HepG2 (cell line): ENCODE data around the gene STH. TPM values are rescaled to one million over a fixed set of nuclear protein-coding genes. Genes with fewer than 3 reads are reported as not detected.

Experiments
- ATAC-seq: fragments of 200-7000 bp; cut with Tn5 transposase; 3 replicates; pipeline ENCODE4 v1.9.1; 2020; ENCODE audit warnings: mild to moderate bottlenecking, moderate library complexity
- BruUV-seq: library from RNA; stranded (reverse); fragments of 400-500 nt; replicated peaks from 2 replicates; lab custom pipeline; 2021; lab: Mats Ljungman, UMichigan
- CTCF ChIA-PET: fragments of 300-600 bp; formaldehyde crosslinking; extraction: SDS; loops from one replicate; lab custom pipeline; 2021; ENCODE audit warnings: low total read pairs, inconsistent platforms, low intra/inter-chr PET ratio; lab: Yijun Ruan, JAX
- POLR2A ChIA-PET: fragments of 350-600 bp; sonication (Branson Sonifier 250); formaldehyde crosslinking; loops from one replicate; lab custom pipeline; 2020; ENCODE audit warnings: antibody characterized with exemption, inconsistent platforms; lab: Yijun Ruan, JAX
- DNase-seq: peaks from one replicate; pipeline ENCODE4 v3.0.0-alpha.2; 2015; ENCODE audit warnings: low spot score
- FAIRE-seq: peaks from 3 replicates; lab custom pipeline; 2011; peaks lifted over from hg19 to GRCh38; lab: Jason Lieb, UNC
- H2AFZ ChIP-seq: one replicate; pipeline ENCODE4 v1.6.1; 2011; ENCODE audit warnings: low read length, inconsistent platforms
- H3K27ac ChIP-seq: fragments of 300-600 bp; 3 replicates; pipeline ENCODE4 v1.8.0; 2011; ENCODE audit warnings: mixed run types, mild to moderate bottlenecking, mixed read lengths, low read length, inconsistent platforms; ENCODE audit not compliant: insufficient read depth; ENCODE audit errors: extremely low read length
- H3K27me3 ChIP-seq, 2 experiments: fragments of 200-600 bp in 1 of 2; 2 replicates in 1 of 2; 3 replicates in 1 of 2; pipeline versions ENCODE4 v1.6.0 to v1.8.0; 2011; ENCODE audit warnings: low read length in 2 of 2, mild to moderate bottlenecking in 2 of 2, moderate library complexity in 2 of 2, inconsistent platforms in 1 of 2; ENCODE audit not compliant: insufficient read depth in 2 of 2, control insufficient read depth in 1 of 2
- H3K36me3 ChIP-seq, 2 experiments: fragments of 200-600 bp in 1 of 2; replicated peaks in 1 of 2; 2 replicates in 1 of 2; 3 replicates in 1 of 2; pipeline versions ENCODE4 v1.5.1 to v1.8.0; 2011; ENCODE audit warnings: low read length in 2 of 2, inconsistent platforms in 1 of 2; ENCODE audit not compliant: insufficient read depth in 2 of 2, control insufficient read depth in 1 of 2
- H3K4me1 ChIP-seq: 2 replicates; pipeline ENCODE4 v1.5.1; 2012; ENCODE audit warnings: low read length, inconsistent platforms; ENCODE audit not compliant: insufficient read depth
- H3K4me2 ChIP-seq: 2 replicates; pipeline ENCODE4 v1.6.0; 2011; ENCODE audit warnings: low read depth, low read length, inconsistent platforms
- H3K4me3 ChIP-seq, 3 experiments: fragments of 200-600 bp in 1 of 3; sonication (generic), shearing (Covaris generic) in 1 of 3; replicated peaks in 1 of 3; 2 replicates each; pipeline ENCODE4 v1.5.1; 2011 to 2016; ENCODE audit warnings: low read length in 3 of 3, inconsistent platforms in 2 of 3, low read depth in 2 of 3, mild to moderate bottlenecking in 2 of 3, control low read depth in 1 of 3, mixed read lengths in 1 of 3; ENCODE audit not compliant: insufficient read depth in 1 of 3
- H3K79me2 ChIP-seq: one replicate; pipeline ENCODE4 v1.6.1; 2011; ENCODE audit warnings: low read length, inconsistent platforms; ENCODE audit not compliant: insufficient read depth
- H3K9ac ChIP-seq: 2 replicates; pipeline ENCODE4 v1.6.0; 2011; ENCODE audit warnings: mild to moderate bottlenecking, low read depth, low read length, inconsistent platforms; ENCODE audit not compliant: insufficient read depth
- H3K9me3 ChIP-seq: 2 replicates; pipeline ENCODE4 v1.5.1; 2012; ENCODE audit warnings: mild to moderate bottlenecking, low read length
- H4K20me1 ChIP-seq: 2 replicates; pipeline ENCODE4 v1.6.0; 2011; ENCODE audit warnings: inconsistent platforms, mild to moderate bottlenecking, low read length, moderate library complexity; ENCODE audit not compliant: insufficient read depth
- ATAD3A ChIP-seq: sonication (generic); formaldehyde crosslinking; IDR thresholded peaks from 2 replicates; pipeline ENCODE4 v1.4.0; 2020; ENCODE audit warnings: missing genetic modification reagents
- E2F1 ChIP-seq: sonication (generic); formaldehyde crosslinking; IDR thresholded peaks from 2 replicates; pipeline ENCODE4 v1.5.0; 2020; ENCODE audit warnings: missing genetic modification reagents
- GATA4 ChIP-seq: sonication (generic); IDR thresholded peaks from 2 replicates; pipeline ENCODE4 v1.6.1; 2016; ENCODE audit warnings: antibody characterized with exemption, low read depth, borderline replicate concordance
- HCFC1 ChIP-seq: fragments of 150-350 bp; IDR thresholded peaks from 2 replicates; pipeline ENCODE4 v1.6.1; 2014; ENCODE audit warnings: low read depth, low read length
- MTF2 ChIP-seq: sonication (generic); formaldehyde crosslinking; IDR thresholded peaks from 2 replicates; pipeline ENCODE4 v1.5.0; 2020; ENCODE audit warnings: missing genetic modification reagents, borderline replicate concordance
- POLR2AphosphoS5 ChIP-seq: IDR thresholded peaks from 2 replicates; pipeline ENCODE4 v1.6.1; 2012; ENCODE audit warnings: low read depth, low read length
- PPARG ChIP-seq: conservative IDR thresholded peaks from 2 replicates; pipeline ENCODE4 v1.6.1; 2016; ENCODE audit warnings: missing biosample characterization, missing genetic modification reagents
- RAD21 ChIP-seq: fragments of 450-650 bp; formaldehyde crosslinking; IDR thresholded peaks from 2 replicates; pipeline ENCODE4 v1.5.0; 2020; ENCODE audit warnings: mild to moderate bottlenecking
- SIN3A ChIP-seq: IDR thresholded peaks from 2 replicates; pipeline ENCODE4 v1.6.1; 2011; ENCODE audit warnings: low read depth, mild to moderate bottlenecking, control low read depth, low read length, borderline replicate concordance
- SMARCC2 ChIP-seq: fragments of 450-650 bp; IDR thresholded peaks from 2 replicates; pipeline ENCODE4 v1.6.1; 2017; ENCODE audit warnings: antibody characterized with exemption, mild to moderate bottlenecking
- TAF15 ChIP-seq: fragments of 200-400 bp; formaldehyde crosslinking; IDR thresholded peaks from one replicate; pipeline ENCODE4 v1.6.1; 2018; ENCODE audit warnings: mild to moderate bottlenecking, low read depth, low read length; ENCODE audit not compliant: poor library complexity, severe bottlenecking
- ZFP36 ChIP-seq: fragments of 150-350 bp; IDR thresholded peaks from 2 replicates; pipeline ENCODE4 v1.6.1; 2018; ENCODE audit warnings: borderline replicate concordance, low read length, low read depth; ENCODE audit not compliant: partially characterized antibody
- ZFP41 ChIP-seq: sonication (generic); formaldehyde crosslinking; IDR thresholded peaks from 2 replicates; pipeline ENCODE4 v1.4.0; 2020; ENCODE audit warnings: mild to moderate bottlenecking, missing genetic modification reagents, borderline replicate concordance
- ZNF615 ChIP-seq: sonication (generic); formaldehyde crosslinking; IDR thresholded peaks from 2 replicates; pipeline ENCODE4 v1.5.0; 2020; ENCODE audit warnings: mild to moderate bottlenecking, missing genetic modification reagents, borderline replicate concordance
- ZNF782 ChIP-seq: sonication (generic); formaldehyde crosslinking; IDR thresholded peaks from 2 replicates; pipeline ENCODE4 v1.4.0; 2020; ENCODE audit warnings: missing genetic modification reagents, mild to moderate bottlenecking, borderline replicate concordance
- ZSCAN21 ChIP-seq: sonication (generic); formaldehyde crosslinking; IDR thresholded peaks from 2 replicates; pipeline ENCODE4 v1.8.0; 2022; ENCODE audit warnings: mild to moderate bottlenecking, missing genetic modification reagents, moderate library complexity, borderline replicate concordance
- WGBS: methylation state at CpG from one replicate; pipeline ENCODE4 v1.1.6; 2017; ENCODE audit warnings: low lambda C conversion rate; 5-methylcytosine and 5-hydroxymethylcytosine counted together
- in situ Hi-C: cut with HindIII; loops from 2 replicates; pipeline ENCODE4 v1.10.0; 2017; ENCODE audit warnings: low pct_unique_long_range_greater_than_20kb; ENCODE audit not compliant: extremely low pct_ligation_motif_present
- intact Hi-C: fragments of 100-400 bp; cut with micrococcal nuclease; formaldehyde crosslinking; loops from one replicate; pipeline ENCODE4 v1.10.0; 2022; ENCODE audit not compliant: unreplicated experiment
- polyA plus RNA-seq, 8 experiments: library from polyadenylated mRNA; depleted of rRNA in 3 of 8; stranded (reverse) in 7 of 8; unstranded in 1 of 8; fragments of >200 nt; fragmentation: Illumina TruSeq in 4 of 8; extraction: Trizol in 4 of 8; gene quantifications; 2 replicates each; pipeline versions ENCODE4 v1.2.1 to v1.2.3, GENCODE V29; 2011 to 2016; ENCODE audit warnings: low read depth in 4 of 8, missing spikeins in 1 of 8, mixed read lengths in 1 of 8; ENCODE audit not compliant: insufficient read depth in 1 of 8
- total RNA-seq, 5 experiments: library from RNA; depleted of rRNA; stranded (reverse); fragments of >200 nt; fragmentation: Illumina TruSeq; extraction: Trizol; gene quantifications; 2 replicates each; pipeline ENCODE4 v1.2.3, GENCODE V29; 2016; ENCODE audit warnings: low read depth in 1 of 5
- TF ChIP-seq, protein P1 (sequence below): sonication (generic); formaldehyde crosslinking; IDR thresholded peaks from 2 replicates; pipeline ENCODE4 v1.5.1; 2020; ENCODE audit warnings: missing genetic modification reagents, mild to moderate bottlenecking, borderline replicate concordance

Gene STH
- total and polyA plus RNA-seq, 2 of the 13 experiments (the other 11 are each of a cell fraction or from before 2014, with no cell fraction given), result not detected

DNA sequence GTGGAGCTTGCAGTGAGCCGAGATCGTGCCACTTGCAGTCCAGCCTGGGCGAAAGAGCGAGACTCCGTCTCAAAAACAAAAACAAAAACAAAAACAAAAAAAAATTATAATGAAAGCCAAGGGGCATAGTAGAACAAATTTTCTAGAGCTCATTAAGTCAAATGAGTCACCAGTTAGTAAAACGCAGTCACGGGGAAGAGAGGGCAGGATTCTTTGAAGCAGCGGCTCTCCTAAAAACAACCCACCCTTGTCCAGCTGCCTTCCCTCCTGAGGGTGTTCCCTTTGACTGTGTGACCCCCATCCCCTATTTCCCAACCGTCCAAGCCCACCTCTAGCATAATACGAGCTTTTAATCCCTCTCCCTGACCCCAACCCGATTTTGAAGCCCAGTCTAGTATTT lies 44.1 kb upstream of the STH start:
- H3K4me2 ChIP-seq, result no peak overlapping the region
- H3K4me3 ChIP-seq, result no peak overlapping the region
- H4K20me1 ChIP-seq, result no peaks in the 10 kb centered on the region
- 65% methylated on average over 11 of the region's 11 CpGs for WGBS
- H3K9ac ChIP-seq, result no peak overlapping the region
- POLR2A ChIA-PET, result no interaction called here
- CTCF ChIA-PET, result no interaction called here
- no peaks in the 10 kb centered on the region for H3K79me2 ChIP-seq
- DNase-seq (no peak), ATAC-seq (no peak), FAIRE-seq (no peak)
- no peak overlapping the region for H2AFZ ChIP-seq
- no TSS peak for BruUV-seq
- peaks cover 3 to 5% of the 10 kb centered on the region in 2 experiments; a peak in 3 of 5 replicates for H3K27me3 ChIP-seq
- intact Hi-C loops (no loop called here), in situ Hi-C loops (no loop called here)
- TF ChIP-seq ZNF615, result no peak
- TF ChIP-seq GATA4, result no peak
- no peak for TF ChIP-seq E2F1 (CRISPR knock-in tag)
- TF ChIP-seq PPARG (CRISPR knock-in tag), result no peak
- no peak for TF ChIP-seq POLR2AphosphoS5
- TF ChIP-seq, protein P1, sequence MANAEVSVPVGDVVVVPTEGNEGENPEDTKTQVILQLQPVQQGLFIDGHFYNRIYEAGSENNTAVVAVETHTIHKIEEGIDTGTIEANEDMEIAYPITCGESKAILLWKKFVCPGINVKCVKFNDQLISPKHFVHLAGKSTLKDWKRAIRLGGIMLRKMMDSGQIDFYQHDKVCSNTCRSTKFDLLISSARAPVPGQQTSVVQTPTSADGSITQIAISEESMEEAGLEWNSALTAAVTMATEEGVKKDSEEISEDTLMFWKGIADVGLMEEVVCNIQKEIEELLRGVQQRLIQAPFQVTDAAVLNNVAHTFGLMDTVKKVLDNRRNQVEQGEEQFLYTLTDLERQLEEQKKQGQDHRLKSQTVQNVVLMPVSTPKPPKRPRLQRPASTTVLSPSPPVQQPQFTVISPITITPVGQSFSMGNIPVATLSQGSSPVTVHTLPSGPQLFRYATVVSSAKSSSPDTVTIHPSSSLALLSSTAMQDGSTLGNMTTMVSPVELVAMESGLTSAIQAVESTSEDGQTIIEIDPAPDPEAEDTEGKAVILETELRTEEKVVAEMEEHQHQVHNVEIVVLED (CRISPR knock-in tag), result no peak
- no peak for TF ChIP-seq ZSCAN21
- no peak for TF ChIP-seq ZFP41
- no peak for TF ChIP-seq ZFP36
- no peak for TF ChIP-seq HCFC1
- TF ChIP-seq ZNF782 (CRISPR knock-in tag), result no peak
- TF ChIP-seq TAF15, result no peak
- no peak for TF ChIP-seq MTF2 (CRISPR knock-in tag)
- no peak for TF ChIP-seq ATAD3A (CRISPR knock-in tag)
- TF ChIP-seq RAD21 (CRISPR knock-in tag), result no peak
- TF ChIP-seq SMARCC2, result no peak
- TF ChIP-seq SIN3A, result no peak
- H3K9me3 ChIP-seq, result no peaks in the 10 kb centered on the region
- H3K36me3 ChIP-seq, result no peaks in the 10 kb centered on the region
- no peak overlapping the region for H3K27ac ChIP-seq
- no peaks in the 10 kb centered on the region for H3K4me1 ChIP-seq
